IMR-90 (cell line): Measurements from ENCODE around the gene LUC7L. TPM values are rescaled to one million over a fixed set of nuclear protein-coding genes. Genes with fewer than 3 reads are reported as not detected.

Experiments
- ATAC-seq: fragments of 200-7000 bp; cut with Tn5 transposase; 2 replicates; pipeline ENCODE4 v1.9.1; 2020; ENCODE audit warnings: low read depth, mild to moderate bottlenecking, moderate library complexity
- BruUV-seq: library from RNA; stranded (reverse); fragments of 400-500 nt; replicated peaks from 2 replicates; lab custom pipeline; 2021; lab: Mats Ljungman, UMichigan
- CTCF ChIA-PET: fragments of 300-600 bp; formaldehyde crosslinking; extraction: SDS; loops from one replicate; lab custom pipeline; 2021; ENCODE audit warnings: antibody characterized with exemption; lab: Yijun Ruan, JAX
- POLR2A ChIA-PET: fragments of 300-600 bp; sonication (Branson Sonifier 250); formaldehyde crosslinking; loops from one replicate; lab custom pipeline; 2022; ENCODE audit warnings: antibody characterized with exemption; ENCODE audit not compliant: unreplicated experiment; lab: Charles Lee
- DNase-seq: peaks from one replicate; pipeline ENCODE4 v3.0.0; 2013
- H2AFZ ChIP-seq: replicated peaks from 2 replicates; pipeline ENCODE3; 2013; ENCODE audit warnings: low read length, mild to moderate bottlenecking; ENCODE audit not compliant: poor library complexity
- H2AK5ac ChIP-seq: 2 replicates; pipeline ENCODE4 v1.6.1; 2013; ENCODE audit warnings: low read depth, low read length, inconsistent platforms
- H2AK9ac ChIP-seq: replicated peaks from 2 replicates; pipeline ENCODE3; 2013; ENCODE audit warnings: mild to moderate bottlenecking, low read depth, low read length, moderate library complexity; ENCODE audit not compliant: poor library complexity
- H2BK120ac ChIP-seq: 2 replicates; pipeline ENCODE4 v1.6.1; 2013; ENCODE audit warnings: low read depth, low read length, inconsistent platforms
- H2BK15ac ChIP-seq: 3 replicates; pipeline ENCODE4 v1.6.1; 2013; ENCODE audit warnings: low read depth, low read length, inconsistent platforms
- H2BK20ac ChIP-seq: 2 replicates; pipeline ENCODE4 v1.6.1; 2013; ENCODE audit warnings: low read depth, mild to moderate bottlenecking, inconsistent platforms, low read length, moderate library complexity
- H2BK5ac ChIP-seq: 2 replicates; pipeline ENCODE4 v1.6.1; 2013; ENCODE audit warnings: mild to moderate bottlenecking, low read depth, low read length, inconsistent platforms; ENCODE audit not compliant: poor library complexity, severe bottlenecking
- H3K14ac ChIP-seq: replicated peaks from 2 replicates; pipeline ENCODE4 v1.6.1; 2013; ENCODE audit warnings: low read depth, low read length, inconsistent platforms
- H3K18ac ChIP-seq: 2 replicates; pipeline ENCODE4 v1.6.1; 2013; ENCODE audit warnings: low read depth, low read length, control low read depth
- H3K23ac ChIP-seq: 2 replicates; pipeline ENCODE4 v1.6.1; 2013; ENCODE audit warnings: low read depth, low read length, inconsistent platforms
- H3K27ac ChIP-seq: 2 replicates; pipeline ENCODE4 v1.5.1; 2013; ENCODE audit warnings: mild to moderate bottlenecking, control low read depth, low read length; ENCODE audit not compliant: insufficient read depth
- H3K27me3 ChIP-seq: 2 replicates; pipeline ENCODE4 v1.6.1; 2013; ENCODE audit warnings: low read length; ENCODE audit not compliant: control insufficient read depth, insufficient read depth
- H3K36me3 ChIP-seq: 2 replicates; pipeline ENCODE4 v1.6.1; 2013; ENCODE audit warnings: low read length, mixed read lengths; ENCODE audit not compliant: control insufficient read depth, insufficient read depth
- H3K4ac ChIP-seq: 2 replicates; pipeline ENCODE4 v1.6.1; 2013; ENCODE audit warnings: low read depth, low read length, inconsistent platforms
- H3K4me1 ChIP-seq: 2 replicates; pipeline ENCODE4 v1.6.1; 2013; ENCODE audit warnings: low read length, mixed read lengths; ENCODE audit not compliant: control insufficient read depth, insufficient read depth
- H3K4me2 ChIP-seq: 2 replicates; pipeline ENCODE4 v1.6.1; 2013; ENCODE audit warnings: low read depth, mild to moderate bottlenecking, control low read depth, low read length, moderate library complexity
- H3K4me3 ChIP-seq: 2 replicates; pipeline ENCODE4 v1.5.1; 2013; ENCODE audit warnings: low read depth, mild to moderate bottlenecking, control low read depth, low read length, moderate library complexity; ENCODE audit not compliant: insufficient read depth
- H3K56ac ChIP-seq: 2 replicates; pipeline ENCODE4 v1.6.1; 2013; ENCODE audit warnings: low read length, inconsistent platforms; ENCODE audit not compliant: insufficient read depth; ENCODE audit errors: extremely low read depth
- H3K79me1 ChIP-seq, 2 experiments: 2 replicates each; pipeline ENCODE4 v1.6.1; 2013; ENCODE audit warnings: low read length in 2 of 2, inconsistent platforms in 1 of 2, low read depth in 1 of 2
- H3K9ac ChIP-seq: 2 replicates; pipeline ENCODE4 v1.6.1; 2013; ENCODE audit warnings: low read depth, low read length, control low read depth
- H3K9me1 ChIP-seq: 2 replicates; pipeline ENCODE4 v1.6.1; 2013; ENCODE audit warnings: low read length, inconsistent platforms; ENCODE audit not compliant: insufficient read depth
- H3K9me3 ChIP-seq: 2 replicates; pipeline ENCODE4 v1.6.1; 2013; ENCODE audit warnings: low read length; ENCODE audit not compliant: control insufficient read depth, insufficient read depth
- H4K20me1 ChIP-seq: 2 replicates; pipeline ENCODE4 v1.6.1; 2013; ENCODE audit warnings: low read length, inconsistent platforms; ENCODE audit not compliant: insufficient read depth
- H4K5ac ChIP-seq: 2 replicates; pipeline ENCODE4 v1.6.1; 2013; ENCODE audit warnings: mild to moderate bottlenecking, low read depth, low read length, control low read depth
- H4K8ac ChIP-seq, 2 experiments: 2 replicates each; pipeline ENCODE4 v1.6.1; 2013; ENCODE audit warnings: low read depth in 2 of 2, low read length in 2 of 2, control low read depth in 1 of 2, inconsistent platforms in 1 of 2
- H4K91ac ChIP-seq: 2 replicates; pipeline ENCODE4 v1.6.1; 2013; ENCODE audit warnings: low read depth, low read length, inconsistent platforms; ENCODE audit not compliant: insufficient read depth
- BHLHE40 ChIP-seq: fragments of 150-350 bp; IDR thresholded peaks from 2 replicates; pipeline ENCODE4 v1.6.1; 2016; ENCODE audit warnings: mild to moderate bottlenecking, low read depth, low read length
- CEBPB ChIP-seq: IDR thresholded peaks from 2 replicates; pipeline ENCODE4 v1.6.1; 2012; ENCODE audit warnings: low read depth, low read length, improper control_type of control experiment
- CHD1 ChIP-seq: IDR thresholded peaks from 2 replicates; pipeline ENCODE4 v1.6.1; 2012; ENCODE audit warnings: low read depth, low read length, improper control_type of control experiment
- FOS ChIP-seq: fragments of 150-350 bp; IDR thresholded peaks from 2 replicates; pipeline ENCODE4 v1.6.1; 2016; ENCODE audit warnings: low read depth, low read length
- MAFK ChIP-seq: IDR thresholded peaks from 2 replicates; pipeline ENCODE4 v1.6.1; 2012; ENCODE audit warnings: low read depth, low read length, improper control_type of control experiment
- MAZ ChIP-seq: IDR thresholded peaks from 2 replicates; pipeline ENCODE4 v1.6.1; 2012; ENCODE audit warnings: low read depth, mild to moderate bottlenecking, low read length, improper control_type of control experiment, moderate library complexity, borderline replicate concordance
- MXI1 ChIP-seq: IDR thresholded peaks from 2 replicates; pipeline ENCODE4 v1.6.1; 2012; ENCODE audit warnings: low read depth, mild to moderate bottlenecking, low read length, moderate library complexity, borderline replicate concordance
- NFE2L2 ChIP-seq: fragments of 150-350 bp; IDR thresholded peaks from 2 replicates; pipeline ENCODE4 v1.6.1; 2016; ENCODE audit warnings: low read depth, mild to moderate bottlenecking, low read length
- POLR2A ChIP-seq: IDR thresholded peaks from 2 replicates; pipeline ENCODE4 v1.6.1; 2012; ENCODE audit warnings: mild to moderate bottlenecking, low read depth, low read length
- RAD21 ChIP-seq: IDR thresholded peaks from 2 replicates; pipeline ENCODE4 v1.6.1; 2012; ENCODE audit warnings: low read length, improper control_type of control experiment
- RCOR1 ChIP-seq: IDR thresholded peaks from 2 replicates; pipeline ENCODE4 v1.6.1; 2012; ENCODE audit warnings: mild to moderate bottlenecking, low read length, improper control_type of control experiment; ENCODE audit not compliant: insufficient replicate concordance
- RFX5 ChIP-seq: IDR thresholded peaks from 2 replicates; pipeline ENCODE4 v1.8.0; 2012; ENCODE audit warnings: low read depth, mild to moderate bottlenecking, low read length, moderate library complexity
- SMC3 ChIP-seq: fragments of 150-350 bp; IDR thresholded peaks from 2 replicates; pipeline ENCODE4 v1.6.1; 2016; ENCODE audit warnings: low read depth, mild to moderate bottlenecking, antibody characterized with exemption, low read length, moderate library complexity
- WGBS, 2 experiments: methylation state at CpG; one replicate each; pipeline versions ENCODE4 v1.1.5 to v1.1.7; 2013; ENCODE audit warnings: missing lambda C conversion rate in 2 of 2; ENCODE audit not compliant: insufficient read length in 1 of 2; ENCODE audit errors: extremely low coverage in 2 of 2; 5-methylcytosine and 5-hydroxymethylcytosine counted together
- dilution Hi-C: fragments of 300-500 bp; cut with HindIII; formaldehyde crosslinking; loops from one replicate; pipeline ENCODE4 v1.14.3; 2018; ENCODE audit warnings: low sequenced_read_pairs; ENCODE audit not compliant: unreplicated experiment
- in situ Hi-C: fragments of 300-500 bp; cut with MboI; formaldehyde crosslinking; loops from 3 replicates; pipeline ENCODE4 v1.14.3; 2019; ENCODE audit warnings: low sequenced_read_pairs, inconsistent platforms, mixed read lengths
- intact Hi-C: fragments of 100-400 bp; cut with micrococcal nuclease; formaldehyde crosslinking; loops from 2 replicates; pipeline ENCODE4 v1.10.0; 2022
- polyA plus RNA-seq, 3 experiments: library from polyadenylated mRNA; depleted of rRNA; stranded (reverse); fragments of >200 nt; gene quantifications; 2 replicates each; pipeline ENCODE4 v1.2.3, GENCODE V29; 2012; ENCODE audit warnings: low replicate concordance in 1 of 3
- total RNA-seq: library from RNA; depleted of rRNA; stranded (reverse); fragments of >200 nt; gene quantifications from 2 replicates; pipeline ENCODE4 v1.2.3, GENCODE V29; 2012
- TF ChIP-seq, protein P1 (sequence below): fragments of 150-350 bp; IDR thresholded peaks from 2 replicates; pipeline ENCODE4 v1.6.1; 2016; ENCODE audit warnings: low read depth, mild to moderate bottlenecking, low read length, moderate library complexity, borderline replicate concordance
- TF ChIP-seq, protein P2 (sequence below): conservative IDR thresholded peaks from 2 replicates; pipeline ENCODE4 v1.5.1; 2012; ENCODE audit warnings: mild to moderate bottlenecking, low read depth, low read length, improper control_type of control experiment
- TF ChIP-seq, protein P3 (sequence below): fragments of 150-350 bp; IDR thresholded peaks from 2 replicates; pipeline ENCODE4 v1.6.1; 2017; ENCODE audit warnings: mild to moderate bottlenecking, antibody characterized with exemption, low read length, low read depth

LUC7L gene
- total and polyA plus RNA-seq, 2 of the 4 experiments (the other 2 are of a cell fraction), result 21.5 to 55.6 TPM

DNA sequence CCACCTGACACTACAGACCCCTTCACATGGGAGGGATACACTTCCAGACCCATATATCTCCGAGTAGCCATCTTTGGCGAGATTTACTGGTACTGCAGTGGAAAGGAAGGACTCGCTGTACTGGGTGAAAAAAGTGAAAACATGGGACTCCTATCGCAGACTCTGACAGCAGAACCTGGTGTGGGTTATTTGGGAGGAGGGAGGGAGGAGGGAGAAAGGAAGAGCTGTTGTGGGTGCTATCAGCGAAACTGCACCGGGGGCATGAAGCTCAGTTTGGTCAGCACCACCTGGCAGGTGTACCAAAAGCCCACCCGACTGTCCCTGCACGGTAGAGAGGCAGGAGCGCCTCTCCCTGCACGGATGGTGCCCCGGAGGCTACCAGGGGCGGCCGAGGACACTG is 44.0 kb downstream of the LUC7L start:
- Histone ChIP-seq H2AK5ac (no peak overlapping the region), H2BK120ac (no peak overlapping the region), H3K18ac (no peak overlapping the region), H2AK9ac (no peak overlapping the region), H3K9me3 (no peaks in the 10 kb centered on the region), H4K8ac (no peak overlapping the region), H3K14ac (no peak overlapping the region), H4K20me1 (peaks cover 26% of the 10 kb centered on the region), H3K9ac (no peak overlapping the region), H3K56ac (no peak overlapping the region), H2BK5ac (no peak overlapping the region), H3K4ac (no peak overlapping the region), H3K27me3 (no peaks in the 10 kb centered on the region), H2BK20ac (no peak overlapping the region), H2AFZ (peak overlapping the region; percentile 32), H3K27ac (no peak overlapping the region), H3K79me1 (0 out of 4 replicates have a peak, but pooled peaks cover 0 to 11% of the 10 kb centered on the region in 2 experiments), H2BK15ac (no peak overlapping the region), H3K4me3 (no peak overlapping the region), H3K9me1 (no peaks in the 10 kb centered on the region), H4K91ac (no peak overlapping the region), H3K36me3 (peaks cover 37% of the 10 kb centered on the region), H3K23ac (no peak overlapping the region), H3K4me2 (no peak overlapping the region), H3K4me1 (peaks cover 5% of the 10 kb centered on the region; the same call in 1 of the 2 replicates), H4K5ac (no peak overlapping the region)
- no peak for ATAC-seq
- dilution Hi-C loops, result no loop called here
- no TSS peak for BruUV-seq
- TF ChIP-seq CHD1, result no peak
- TF ChIP-seq RFX5, result no peak
- no peak for TF ChIP-seq POLR2A
- no peak for TF ChIP-seq RCOR1
- TF ChIP-seq MXI1, result no peak
- TF ChIP-seq, protein P1, sequence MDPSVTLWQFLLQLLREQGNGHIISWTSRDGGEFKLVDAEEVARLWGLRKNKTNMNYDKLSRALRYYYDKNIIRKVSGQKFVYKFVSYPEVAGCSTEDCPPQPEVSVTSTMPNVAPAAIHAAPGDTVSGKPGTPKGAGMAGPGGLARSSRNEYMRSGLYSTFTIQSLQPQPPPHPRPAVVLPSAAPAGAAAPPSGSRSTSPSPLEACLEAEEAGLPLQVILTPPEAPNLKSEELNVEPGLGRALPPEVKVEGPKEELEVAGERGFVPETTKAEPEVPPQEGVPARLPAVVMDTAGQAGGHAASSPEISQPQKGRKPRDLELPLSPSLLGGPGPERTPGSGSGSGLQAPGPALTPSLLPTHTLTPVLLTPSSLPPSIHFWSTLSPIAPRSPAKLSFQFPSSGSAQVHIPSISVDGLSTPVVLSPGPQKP, result no peak
- no peak for TF ChIP-seq RAD21
- no peak for TF ChIP-seq SMC3
- no peak for TF ChIP-seq CEBPB
- TF ChIP-seq MAZ, result no peak
- TF ChIP-seq, protein P2, sequence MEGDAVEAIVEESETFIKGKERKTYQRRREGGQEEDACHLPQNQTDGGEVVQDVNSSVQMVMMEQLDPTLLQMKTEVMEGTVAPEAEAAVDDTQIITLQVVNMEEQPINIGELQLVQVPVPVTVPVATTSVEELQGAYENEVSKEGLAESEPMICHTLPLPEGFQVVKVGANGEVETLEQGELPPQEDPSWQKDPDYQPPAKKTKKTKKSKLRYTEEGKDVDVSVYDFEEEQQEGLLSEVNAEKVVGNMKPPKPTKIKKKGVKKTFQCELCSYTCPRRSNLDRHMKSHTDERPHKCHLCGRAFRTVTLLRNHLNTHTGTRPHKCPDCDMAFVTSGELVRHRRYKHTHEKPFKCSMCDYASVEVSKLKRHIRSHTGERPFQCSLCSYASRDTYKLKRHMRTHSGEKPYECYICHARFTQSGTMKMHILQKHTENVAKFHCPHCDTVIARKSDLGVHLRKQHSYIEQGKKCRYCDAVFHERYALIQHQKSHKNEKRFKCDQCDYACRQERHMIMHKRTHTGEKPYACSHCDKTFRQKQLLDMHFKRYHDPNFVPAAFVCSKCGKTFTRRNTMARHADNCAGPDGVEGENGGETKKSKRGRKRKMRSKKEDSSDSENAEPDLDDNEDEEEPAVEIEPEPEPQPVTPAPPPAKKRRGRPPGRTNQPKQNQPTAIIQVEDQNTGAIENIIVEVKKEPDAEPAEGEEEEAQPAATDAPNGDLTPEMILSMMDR, result no peak
- TF ChIP-seq, protein P3, sequence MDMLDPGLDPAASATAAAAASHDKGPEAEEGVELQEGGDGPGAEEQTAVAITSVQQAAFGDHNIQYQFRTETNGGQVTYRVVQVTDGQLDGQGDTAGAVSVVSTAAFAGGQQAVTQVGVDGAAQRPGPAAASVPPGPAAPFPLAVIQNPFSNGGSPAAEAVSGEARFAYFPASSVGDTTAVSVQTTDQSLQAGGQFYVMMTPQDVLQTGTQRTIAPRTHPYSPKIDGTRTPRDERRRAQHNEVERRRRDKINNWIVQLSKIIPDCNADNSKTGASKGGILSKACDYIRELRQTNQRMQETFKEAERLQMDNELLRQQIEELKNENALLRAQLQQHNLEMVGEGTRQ, result no peak
- no peak for TF ChIP-seq FOS
- no peak for TF ChIP-seq MAFK
- TF ChIP-seq NFE2L2, result no peak
- TF ChIP-seq BHLHE40, result no peak
- WGBS, 2 experiments, result 90% methylated on average over 2 of the region's 13 CpGs; no CpG with 5 or more reads in 1 of the 2 experiments
- no peak for DNase-seq
- POLR2A ChIA-PET, result no interaction called here
- in situ Hi-C loops, result no loop called here
- intact Hi-C loops, result no loop called here
- CTCF ChIA-PET, result no interaction called here
